Spleen (tissue), 11 donors: Measurements from ENCODE around the gene SLC6A14. TPM values are rescaled to one million over a fixed set of nuclear protein-coding genes. Genes with fewer than 3 reads are reported as not detected.

ENCODE experiments used
- DNase-seq: peaks from one replicate; pipeline ENCODE4 v3.0.0-alpha.2; 2020
- H3K27ac ChIP-seq, 8 donors: fragments of 200-600 bp; sonication (generic) in 7 of 8; 1 replicate in 4 of 8; 2 replicates in 4 of 8; pipeline versions ENCODE4 v1.5.0 to v1.8.0; 2016 to 2021; ENCODE audit warnings: inconsistent platforms in 4 of 8, mild to moderate bottlenecking in 4 of 8, moderate library complexity in 1 of 8
- H3K27me3 ChIP-seq, 7 donors: fragments of 200-600 bp; sonication (generic) in 6 of 7; replicated peaks in 1 of 7; 1 replicate in 4 of 7; 2 replicates in 3 of 7; pipeline versions ENCODE4 v1.5.0 to v1.8.0; 2016 to 2021; ENCODE audit warnings: inconsistent platforms in 3 of 7, mild to moderate bottlenecking in 1 of 7
- H3K36me3 ChIP-seq, 6 donors: fragments of 200-600 bp; sonication (generic) in 5 of 6; 1 replicate in 4 of 6; 2 replicates in 2 of 6; pipeline versions ENCODE4 v1.5.0 to v1.8.0; 2016 to 2021; ENCODE audit warnings: inconsistent platforms in 2 of 6
- H3K4me1 ChIP-seq, 6 donors: fragments of 200-600 bp; sonication (generic) in 5 of 6; 1 replicate in 3 of 6; 2 replicates in 3 of 6; pipeline versions ENCODE4 v1.5.0 to v1.8.0; 2016 to 2021; ENCODE audit warnings: inconsistent platforms in 3 of 6
- H3K4me3 ChIP-seq, 8 donors: fragments of 200-600 bp; sonication (generic) in 7 of 8; 1 replicate in 4 of 8; 2 replicates in 4 of 8; pipeline versions ENCODE4 v1.5.0 to v1.8.0; 2016 to 2021; ENCODE audit warnings: inconsistent platforms in 4 of 8, mild to moderate bottlenecking in 4 of 8, moderate library complexity in 2 of 8
- H3K9me3 ChIP-seq, 8 donors: fragments of 200-600 bp; sonication (generic) in 7 of 8; 1 replicate in 4 of 8; 2 replicates in 4 of 8; pipeline versions ENCODE4 v1.5.0 to v1.8.0; 2016 to 2021; ENCODE audit warnings: inconsistent platforms in 4 of 8
- CTCF ChIP-seq, 11 experiments: fragments of 200-600 bp in 7 of 11; fragments of 450-650 bp in 4 of 11; sonication (generic) in 4 of 11; IDR thresholded peaks in 8 of 11; conservative IDR thresholded peaks in 3 of 11; 1 replicate in 7 of 11; 2 replicates in 4 of 11; pipeline versions ENCODE4 v1.4.0 to v1.8.0; 2016 to 2021; ENCODE audit warnings: antibody characterized with exemption in 11 of 11, inconsistent platforms in 4 of 11, mild to moderate bottlenecking in 1 of 11
- POLR2A ChIP-seq, 3 donors: fragments of 450-650 bp; IDR thresholded peaks; one replicate each; pipeline ENCODE4 v1.5.1; 2017; ENCODE audit warnings: antibody characterized with exemption in 3 of 3, mild to moderate bottlenecking in 1 of 3
- POLR2AphosphoS5 ChIP-seq, 3 donors: sonication (generic); formaldehyde crosslinking; IDR thresholded peaks; one replicate each; pipeline ENCODE4 v1.5.1; 2017; ENCODE audit warnings: antibody characterized with exemption in 3 of 3
- WGBS, 5 donors: extraction: QIAGEN DNeasy Blood & Tissue Kit in 3 of 5; methylation state at CpG; one replicate each; pipeline versions ENCODE4 v1.1.5 to v1.1.7; 2013 to 2018; 5-methylcytosine and 5-hydroxymethylcytosine counted together
- intact Hi-C: fragments of 100-400 bp; cut with DNase I; formaldehyde crosslinking; loops from one replicate; pipeline ENCODE4 v1.15.0; 2023; ENCODE audit warnings: low total_unique reads
- polyA plus RNA-seq, 3 donors: library from polyadenylated mRNA; stranded (reverse); fragments of 200-250 nt; gene quantifications; one replicate each; pipeline ENCODE4 v1.2.1, GENCODE V29; 2013
- small RNA-seq, 4 donors: library from RNA; depleted of rRNA; stranded (forward); fragments of <200 nt; gene quantifications; one replicate each; pipeline ENCODE3, GENCODE V24; 2016
- total RNA-seq, 7 donors: library from RNA; depleted of rRNA in 3 of 7; stranded (reverse); fragments of >200 nt in 3 of 7; fragmentation: NEBNext Ultra II Directional in 4 of 7; extraction: Animal tissue kit (Norgen Biotek cat#: 25700) in 4 of 7; gene quantifications; one replicate each; pipeline versions ENCODE4 v1.1.0 to v1.2.1, GENCODE V29; 2016 to 2021
- donor health status: healthy with polysubstance abuse.
- donor health status: DM: no; HTN: no; CAD: no; lungs with moderate emphysema.
- donor health status: DM: no; HTN: no; CAD: no.
- donor health status: Bipolar disorder and iron deficiency.
- donor health status: healthy.
- donor health status: DM: no; HTN: no; CAD: no.
- donor health status: DM: yes; HTN: yes; CAD: no.

The SLC6A14 gene
- total and polyA plus RNA-seq, 10 donors, result 0.02 to 0.05 TPM; not detected in 8

DNA sequence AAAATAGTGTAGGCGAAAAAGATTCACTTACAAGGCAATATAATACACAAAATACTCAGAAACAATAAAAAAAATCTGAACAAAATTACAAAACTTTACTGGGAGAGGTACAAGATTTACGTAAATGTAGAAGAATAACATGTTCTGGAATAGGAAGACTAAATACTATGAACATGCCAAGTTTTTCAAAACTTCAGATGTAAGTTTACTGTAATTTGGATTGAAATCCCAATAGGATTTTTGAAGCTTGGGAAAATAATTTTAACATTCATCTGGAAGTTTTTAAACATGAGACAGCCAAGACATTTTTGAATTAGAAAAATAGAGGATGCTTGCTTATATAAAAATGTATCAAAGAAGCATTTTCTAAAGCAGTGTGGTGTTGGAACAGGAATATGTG, 56.9 kb downstream of the SLC6A14 start:
- Histone ChIP-seq H3K27ac (no peak overlapping the region), H3K36me3 (no peaks in the 10 kb centered on the region), H3K4me1 (no peaks in the 10 kb centered on the region), H3K27me3 (no peaks in the 10 kb centered on the region), H3K9me3 (no peaks in the 10 kb centered on the region), H3K4me3 (no peak overlapping the region)
- no peak for DNase-seq
- TF ChIP-seq CTCF (IDR thresholded peaks at IDR 0.05 in 8 of 11, conservative IDR thresholded peaks at IDR 0.05 in 3 of 11) (no peak), POLR2A (IDR thresholded peaks at IDR 0.05) (no peak), POLR2AphosphoS5 (IDR thresholded peaks at IDR 0.05) (no peak)
- 62 to 95% (median 79%) methylated on average over 2 of the region's 2 CpGs for WGBS, 5 donors
- intact Hi-C loops, result no loop called here

GRCh38 chrX:116499780-116500179, 63.4 kb downstream of the SLC6A14 start:
- intact Hi-C loops, result no loop called here
- H3K4me1 ChIP-seq, result no peaks in the 10 kb centered on the region
- no peaks in the 10 kb centered on the region for H3K27me3 ChIP-seq
- DNase-seq, result no peak
- H3K4me3 ChIP-seq, result no peak overlapping the region
- H3K36me3 ChIP-seq, result no peaks in the 10 kb centered on the region
- TF ChIP-seq POLR2AphosphoS5 (IDR thresholded peaks at IDR 0.05) (no peak), POLR2A (IDR thresholded peaks at IDR 0.05) (no peak), CTCF (IDR thresholded peaks at IDR 0.05 in 8 of 11, conservative IDR thresholded peaks at IDR 0.05 in 3 of 11) (no peak)
- no peaks in the 10 kb centered on the region for H3K9me3 ChIP-seq
- no peak overlapping the region for H3K27ac ChIP-seq

Small RNAs within 50 kb of the gene (small RNA-seq; reads per million reads assigned to genes)
- 0 reads per million in 4 donors for gene RNU6-154P

Other genes starting within 250 kb of the SLC6A14 start
- not detected for gene CT83, start 26.4 kb downstream of the SLC6A14 start, total RNA-seq
- not detected for gene CT83, start 26.4 kb downstream of the SLC6A14 start, polyA plus RNA-seq